ENCODE data around the gene PLD4.
"Not testable (repeated sequence)": the region's sequence is repeated elsewhere in the genome, so short reads cannot be mapped to it uniquely, and the experiment has no call there.

PLD4 gene

DNA sequence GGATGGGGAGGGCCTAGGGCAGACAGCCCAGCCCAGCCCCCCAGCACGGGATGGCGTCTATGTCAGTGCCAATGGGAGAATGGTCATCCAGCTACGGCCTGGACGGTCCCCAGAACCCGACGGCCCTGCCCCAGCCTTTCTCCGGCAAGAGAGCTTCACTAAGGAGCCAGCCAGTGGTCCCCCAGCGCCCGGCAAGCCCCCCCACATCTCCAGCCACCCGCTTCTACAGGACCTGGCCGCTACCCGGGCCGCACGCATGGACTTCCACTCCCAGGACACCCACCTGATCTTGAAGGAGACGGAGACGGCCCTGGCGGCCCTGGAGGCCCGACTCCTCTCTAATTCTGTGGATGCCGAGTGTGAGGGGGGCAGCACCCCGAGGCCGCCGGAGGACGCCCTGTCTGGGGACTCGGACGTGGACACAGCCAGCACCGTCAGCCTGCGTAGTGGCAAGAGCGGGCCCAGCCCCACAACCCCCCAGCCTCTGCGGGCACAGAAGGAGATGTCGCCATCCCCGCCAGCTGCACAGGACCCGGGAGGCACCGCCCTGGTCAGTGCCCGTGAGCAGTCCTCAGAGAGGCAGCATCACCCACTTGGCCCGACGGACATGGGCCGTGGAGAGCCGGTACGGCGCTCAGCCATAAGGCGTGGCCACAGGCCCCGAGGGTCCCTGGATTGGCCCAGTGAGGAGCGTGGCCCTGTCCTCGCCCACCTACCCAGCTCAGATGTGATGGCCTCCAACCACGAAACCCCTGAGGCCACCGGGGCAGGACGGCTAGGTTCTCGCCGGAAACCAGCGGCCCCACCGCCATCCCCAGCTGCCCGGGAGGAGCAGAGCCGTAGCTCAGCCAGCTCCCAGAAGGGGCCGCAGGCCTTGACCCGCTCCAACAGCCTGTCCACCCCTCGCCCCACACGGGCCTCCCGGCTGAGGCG, 37.7 kb upstream of the PLD4 start:
- peak in 1 of 5 donors; percentile 13 for DNase-seq

DNA sequence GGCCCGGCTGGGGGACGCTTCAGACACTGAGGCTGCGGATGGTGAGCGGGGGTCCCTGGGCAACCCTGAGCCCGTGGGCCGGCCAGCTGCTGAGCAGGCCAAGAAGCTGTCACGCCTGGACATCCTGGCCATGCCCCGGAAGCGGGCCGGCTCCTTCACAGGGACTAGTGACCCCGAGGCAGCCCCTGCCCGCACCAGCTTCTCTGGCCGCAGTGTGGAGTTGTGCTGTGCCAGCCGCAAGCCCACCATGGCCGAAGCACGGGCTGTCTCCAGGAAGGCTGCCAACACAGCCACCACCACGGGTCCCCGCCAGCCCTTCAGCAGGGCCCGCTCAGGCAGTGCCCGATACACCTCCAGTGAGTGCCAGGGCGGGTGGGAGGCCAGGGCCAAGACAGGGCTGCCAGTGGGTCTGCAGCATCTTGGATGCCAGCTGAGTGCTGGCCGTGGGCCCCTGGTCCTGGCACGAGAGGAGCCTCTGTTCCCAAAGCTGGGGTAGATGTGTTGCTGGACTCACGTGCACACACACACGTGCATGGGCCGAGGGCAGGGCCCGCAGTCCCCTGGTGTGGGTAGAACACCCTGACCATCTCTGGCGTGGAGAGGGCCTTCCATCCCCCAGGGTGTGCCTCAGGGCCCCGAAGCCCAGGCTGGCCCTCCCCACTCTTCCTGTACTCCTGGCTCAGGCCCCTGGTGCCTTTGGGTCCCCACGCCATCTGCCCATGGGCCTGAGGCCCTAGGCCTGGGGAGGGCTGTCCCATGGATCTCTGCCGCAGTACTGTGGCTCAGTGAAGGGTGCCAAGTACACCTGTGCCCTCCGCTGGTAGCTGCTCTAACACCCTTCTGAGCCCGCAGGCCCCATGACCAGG, 36.8 kb upstream of the PLD4 start:
- peak in 2 of 5 donors; percentile 1 to 9 for DNase-seq

DNA sequence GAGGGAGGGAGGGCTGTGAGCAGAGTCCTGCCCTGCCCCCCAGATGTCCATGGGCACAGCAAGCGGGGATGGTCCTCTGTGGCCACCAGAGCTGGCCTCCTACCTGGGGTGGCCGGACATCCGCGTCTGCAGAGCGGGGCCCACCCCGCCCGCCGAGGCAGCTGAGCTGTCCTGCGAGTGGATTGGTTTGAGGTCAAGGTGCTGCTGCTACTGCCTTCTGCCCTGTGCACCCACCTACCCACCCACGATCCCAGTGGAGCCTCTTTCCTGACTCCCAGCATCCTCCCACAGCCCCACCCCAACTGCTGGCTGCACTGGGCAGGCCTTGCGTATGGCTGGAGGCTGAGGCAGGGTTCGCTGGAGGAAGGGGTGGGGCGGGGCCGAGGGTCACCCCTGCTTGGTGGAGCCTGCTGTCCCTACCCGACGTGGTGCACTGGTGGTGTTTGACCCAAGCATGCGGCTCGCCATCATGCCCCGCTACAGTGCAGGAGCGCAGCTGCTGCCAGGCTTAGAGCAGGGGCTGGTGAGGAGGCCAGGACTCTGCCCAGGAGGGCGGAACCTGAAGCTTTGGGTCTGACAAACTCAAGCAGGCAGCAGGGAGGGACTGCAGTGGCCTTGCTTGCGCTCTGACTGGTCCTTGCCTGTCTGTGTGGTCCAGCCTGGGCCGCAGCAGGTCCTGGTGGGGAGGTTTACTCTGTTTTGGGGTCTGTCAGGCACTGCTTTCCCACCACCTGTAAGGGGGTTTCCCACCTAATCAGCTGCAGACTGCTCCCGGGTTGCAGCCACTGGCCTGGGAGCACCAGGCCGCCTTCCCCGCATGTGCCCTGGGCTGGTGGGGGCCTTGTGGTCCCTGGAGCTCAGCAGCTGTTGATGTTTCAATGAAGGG, 35.9 kb upstream of the PLD4 start:
- peak in 2 of 5 donors; percentile 1 to 12 for DNase-seq

DNA sequence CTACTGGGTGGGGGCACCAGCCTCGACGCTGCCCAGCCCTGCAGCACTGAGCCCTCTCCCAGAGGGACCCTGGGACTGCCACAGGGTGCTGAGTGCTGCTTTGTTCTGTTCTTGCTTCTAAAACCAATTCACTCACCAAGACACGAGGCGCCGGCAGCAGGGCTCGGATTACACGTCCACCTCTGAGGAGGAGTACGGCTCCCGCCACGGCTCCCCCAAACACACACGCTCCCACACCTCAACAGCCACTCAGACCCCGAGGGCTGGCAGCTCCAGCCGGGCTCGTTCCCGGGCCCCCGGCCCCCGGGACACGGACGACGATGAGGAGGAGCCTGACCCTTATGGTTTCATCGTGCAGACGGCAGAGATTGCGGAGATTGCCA, 35.3 kb upstream of the PLD4 start:
- no peak for DNase-seq

DNA sequence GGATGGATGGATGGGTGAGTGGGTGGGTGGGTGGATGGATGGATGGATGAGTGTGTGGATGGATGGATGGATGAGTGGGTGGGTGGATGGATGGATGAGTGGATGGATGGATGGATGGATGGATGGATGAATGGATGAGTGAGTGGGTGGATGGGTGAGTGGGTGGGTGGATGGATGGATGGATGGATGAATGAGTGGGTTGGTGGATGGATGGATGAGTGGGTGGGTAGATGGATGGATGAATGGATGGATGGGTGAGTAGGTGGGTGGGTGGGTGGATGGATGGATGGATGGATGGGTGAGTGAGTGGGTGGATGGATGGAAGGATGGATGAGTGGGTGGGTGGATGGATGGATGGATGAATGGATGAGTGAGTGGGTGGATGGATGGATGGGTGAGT, 34.4 kb upstream of the PLD4 start:
- DNase-seq, result not testable (repeated sequence)

DNA sequence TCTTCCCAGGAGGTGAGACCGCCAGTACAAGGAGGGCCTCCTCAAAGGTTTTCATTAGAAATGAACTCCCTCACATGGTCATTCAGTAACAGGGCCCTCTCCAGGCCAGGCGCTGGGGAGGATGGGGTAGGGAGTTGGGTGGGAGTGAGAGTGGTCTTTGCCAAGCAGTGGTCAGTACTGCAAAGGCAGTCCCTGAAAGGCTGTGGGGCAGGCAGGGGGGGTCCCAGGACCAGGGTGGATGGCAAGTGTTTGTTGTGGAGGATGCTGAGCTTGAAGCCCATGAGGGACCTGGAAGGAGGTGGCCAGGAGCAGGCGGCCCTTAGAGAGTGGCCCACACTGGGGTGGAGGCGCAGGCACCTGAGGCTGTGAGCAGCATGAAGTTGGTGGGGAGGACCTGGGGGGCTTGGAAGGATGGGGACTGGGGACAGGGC, 33.5 kb upstream of the PLD4 start:
- DNase-seq, result no peak

DNA sequence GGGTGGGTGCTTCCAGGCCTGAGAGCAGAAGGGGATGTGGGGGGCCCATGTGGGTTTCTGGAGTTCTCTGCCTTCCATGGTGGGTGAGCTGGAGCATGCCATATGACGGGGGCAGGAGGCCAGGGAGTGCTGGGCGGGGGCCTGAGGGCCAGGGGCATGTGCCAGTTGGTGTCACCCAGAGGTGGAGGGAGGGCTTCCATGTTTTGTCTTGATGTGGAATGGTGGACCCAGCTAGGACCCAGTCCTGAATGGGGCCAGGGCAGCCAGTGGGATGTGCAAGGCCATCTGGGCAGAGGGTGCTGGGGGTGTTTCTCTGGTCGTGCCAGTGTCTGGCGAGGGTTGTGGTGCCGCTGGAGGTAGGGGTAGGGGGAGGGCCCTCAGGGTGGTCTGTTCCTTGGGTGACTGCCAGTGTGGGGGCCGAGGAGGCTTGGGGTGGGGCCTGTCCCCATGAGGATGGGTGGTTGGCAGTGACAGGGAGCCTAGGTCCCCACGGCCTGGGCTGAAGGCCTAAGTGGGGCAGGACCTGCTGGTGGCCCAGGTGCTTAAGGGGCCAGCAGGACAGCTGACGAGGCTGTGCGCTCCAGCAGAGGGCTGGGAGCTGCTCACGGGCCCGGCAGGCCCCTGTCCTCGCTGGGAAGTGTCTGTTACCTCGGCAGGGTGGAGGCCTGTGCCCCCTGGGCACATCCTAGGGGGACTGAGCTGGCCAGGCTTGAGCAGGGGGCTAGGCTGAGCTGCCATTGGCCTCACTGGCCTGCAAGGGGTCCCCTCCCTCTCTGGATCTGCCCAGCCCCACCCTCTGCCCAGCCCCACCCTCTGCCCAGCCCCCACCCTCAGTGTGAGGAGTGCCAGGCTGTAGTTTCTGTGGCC, 32.8 kb upstream of the PLD4 start:
- DNase-seq, result no peak

DNA sequence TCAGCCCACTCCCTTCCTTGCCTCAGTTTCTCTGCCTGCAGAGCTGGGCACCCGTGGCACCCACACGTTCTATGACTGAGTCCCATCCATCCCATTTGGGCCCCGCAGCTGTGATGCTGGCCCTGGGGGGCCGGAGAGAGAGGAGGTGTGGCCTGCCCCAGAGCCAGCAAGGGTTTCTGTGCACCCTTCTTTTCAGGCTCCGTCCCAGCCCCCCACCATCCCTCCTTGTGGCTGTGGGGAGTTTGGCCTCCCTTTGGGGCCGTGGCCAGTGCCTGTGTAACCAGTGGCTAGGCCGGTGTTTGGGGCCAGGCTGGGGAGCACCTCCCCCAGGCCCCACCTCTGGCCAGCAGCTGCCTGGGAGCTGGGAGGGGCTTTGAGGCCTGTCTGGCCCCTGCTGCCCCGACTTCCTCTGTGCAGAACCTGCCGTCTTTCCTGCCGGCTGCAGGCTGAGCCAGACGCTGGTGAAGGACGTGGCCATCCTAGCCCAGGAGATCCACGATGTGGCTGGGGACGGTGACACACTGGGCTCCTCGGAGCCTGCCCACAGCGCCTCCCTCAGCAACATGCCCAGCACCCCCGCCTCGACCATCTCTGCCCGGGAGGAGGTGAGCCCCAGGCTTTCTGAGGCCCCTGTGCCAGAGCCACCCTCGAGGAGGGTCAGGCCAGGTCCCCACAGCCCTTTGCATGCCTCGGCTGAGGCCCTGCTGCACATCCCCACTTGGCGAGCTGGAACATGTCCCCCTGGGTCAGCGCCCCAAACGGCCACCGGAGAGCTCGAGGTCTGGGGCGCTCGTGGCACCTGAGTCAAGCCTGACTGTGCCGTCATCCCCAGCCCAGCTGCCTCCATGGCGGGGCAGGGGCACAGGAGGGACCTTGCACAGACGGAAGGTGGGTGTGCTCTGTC, 31.9 kb upstream of the PLD4 start:
- peak in 1 of 5 donors; percentile 1 for DNase-seq

DNA sequence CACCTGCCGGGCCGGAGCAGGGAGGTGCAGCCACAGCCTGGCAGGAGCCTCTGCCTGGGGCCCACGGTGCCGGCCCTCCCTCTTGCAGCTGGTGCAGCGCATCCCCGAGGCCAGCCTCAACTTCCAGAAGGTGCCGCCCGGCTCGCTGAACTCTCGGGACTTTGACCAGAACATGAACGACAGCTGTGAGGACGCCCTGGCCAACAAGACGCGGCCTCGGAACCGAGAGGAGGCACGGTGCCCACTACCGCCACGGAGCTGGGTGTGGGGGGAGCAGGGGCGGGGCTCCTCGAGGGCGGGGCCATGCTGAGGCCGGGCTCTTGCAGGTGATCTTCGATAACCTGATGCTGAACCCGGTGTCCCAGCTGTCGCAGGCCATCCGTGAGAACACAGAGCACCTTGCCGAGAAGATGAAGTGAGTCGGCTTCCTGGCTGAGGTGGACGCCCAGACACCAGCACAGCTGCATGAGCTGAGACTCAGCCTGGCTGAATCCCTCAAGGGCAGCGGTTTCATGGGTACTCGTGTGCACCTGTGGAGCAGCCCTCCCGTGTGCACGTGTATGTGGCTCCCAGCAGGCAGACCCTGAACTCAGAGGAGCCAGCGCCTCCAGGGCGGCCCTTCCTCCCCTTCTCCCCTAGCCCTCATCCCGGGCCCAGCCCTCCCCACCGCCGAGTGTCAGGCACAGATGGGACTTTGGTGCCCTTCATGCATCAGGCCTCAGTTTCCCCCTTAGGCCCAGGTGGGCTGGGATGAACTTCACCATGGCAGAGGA, 31.1 kb upstream of the PLD4 start:
- DNase-seq, result peak in 1 of 5 donors; percentile 11

DNA sequence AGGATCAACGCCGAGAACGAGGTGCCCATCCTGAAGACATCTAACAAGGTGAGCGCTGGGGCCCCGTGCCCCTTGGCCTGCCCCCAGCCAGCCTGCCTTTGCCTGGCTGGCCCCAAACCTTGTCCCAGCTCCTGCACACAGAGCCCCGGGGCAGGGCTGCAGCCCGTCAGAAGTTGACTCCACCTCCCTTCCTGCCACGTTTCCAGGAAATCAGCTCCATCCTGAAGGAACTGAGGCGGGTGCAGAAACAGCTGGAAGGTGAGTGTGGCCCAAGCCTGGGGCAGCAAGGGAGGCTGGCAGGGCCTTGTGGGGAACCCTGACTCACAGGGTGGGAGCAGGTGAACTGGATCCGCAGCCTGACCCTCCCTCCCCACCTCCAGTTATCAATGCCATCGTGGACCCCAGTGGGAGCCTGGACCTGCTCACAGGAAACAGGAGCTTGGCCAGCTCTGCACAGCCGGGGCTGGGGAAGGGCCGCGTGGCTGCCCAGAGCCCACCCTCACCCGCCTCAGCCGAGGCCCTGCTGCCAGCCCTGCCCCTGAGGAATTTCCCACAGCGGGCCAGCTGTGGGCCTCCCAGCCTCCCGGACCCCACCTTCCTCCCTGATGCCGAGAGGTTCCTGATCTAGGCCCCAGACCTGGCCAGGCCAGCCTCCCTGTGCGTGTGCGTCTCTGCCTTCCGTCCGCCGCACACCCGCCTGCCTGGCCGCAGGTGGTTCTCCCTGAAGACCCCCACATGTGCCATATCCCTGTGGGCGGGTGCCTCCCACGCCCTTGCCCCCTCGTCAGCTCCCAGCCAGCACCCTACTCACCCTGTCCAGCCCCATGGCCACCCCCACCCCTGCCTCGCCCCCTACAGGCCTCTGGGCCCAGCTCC, 30.1 kb upstream of the PLD4 start:
- no peak for DNase-seq

DNA sequence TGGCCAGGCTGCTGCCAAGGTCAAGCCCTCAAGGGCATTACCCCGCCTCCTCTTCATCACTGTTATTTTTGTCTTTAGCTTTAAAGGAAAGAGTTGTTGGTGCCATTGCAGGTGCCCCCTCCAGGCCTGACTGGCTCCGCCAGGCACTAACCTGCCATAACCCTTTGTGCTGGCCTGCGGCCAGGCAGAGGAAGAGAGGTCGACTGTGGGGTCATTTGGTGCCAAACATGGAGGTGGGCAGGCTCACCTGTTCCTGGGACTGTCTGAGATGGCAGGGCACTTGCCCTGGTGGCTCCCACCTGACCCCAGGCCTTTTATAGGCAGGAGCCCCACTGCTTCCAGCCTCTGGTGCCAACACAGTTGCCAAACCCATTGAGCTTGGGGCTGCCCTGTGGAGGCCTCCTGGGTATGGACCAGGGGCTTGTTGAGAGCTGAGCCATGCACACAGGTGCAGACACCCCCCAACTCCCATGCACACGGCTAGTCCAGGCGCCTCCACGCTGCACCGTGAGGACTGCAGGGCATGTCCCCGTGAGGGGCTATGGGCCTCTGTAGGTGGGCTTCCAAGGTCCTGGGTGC, 29.4 kb upstream of the PLD4 start:
- no peak for DNase-seq

DNA sequence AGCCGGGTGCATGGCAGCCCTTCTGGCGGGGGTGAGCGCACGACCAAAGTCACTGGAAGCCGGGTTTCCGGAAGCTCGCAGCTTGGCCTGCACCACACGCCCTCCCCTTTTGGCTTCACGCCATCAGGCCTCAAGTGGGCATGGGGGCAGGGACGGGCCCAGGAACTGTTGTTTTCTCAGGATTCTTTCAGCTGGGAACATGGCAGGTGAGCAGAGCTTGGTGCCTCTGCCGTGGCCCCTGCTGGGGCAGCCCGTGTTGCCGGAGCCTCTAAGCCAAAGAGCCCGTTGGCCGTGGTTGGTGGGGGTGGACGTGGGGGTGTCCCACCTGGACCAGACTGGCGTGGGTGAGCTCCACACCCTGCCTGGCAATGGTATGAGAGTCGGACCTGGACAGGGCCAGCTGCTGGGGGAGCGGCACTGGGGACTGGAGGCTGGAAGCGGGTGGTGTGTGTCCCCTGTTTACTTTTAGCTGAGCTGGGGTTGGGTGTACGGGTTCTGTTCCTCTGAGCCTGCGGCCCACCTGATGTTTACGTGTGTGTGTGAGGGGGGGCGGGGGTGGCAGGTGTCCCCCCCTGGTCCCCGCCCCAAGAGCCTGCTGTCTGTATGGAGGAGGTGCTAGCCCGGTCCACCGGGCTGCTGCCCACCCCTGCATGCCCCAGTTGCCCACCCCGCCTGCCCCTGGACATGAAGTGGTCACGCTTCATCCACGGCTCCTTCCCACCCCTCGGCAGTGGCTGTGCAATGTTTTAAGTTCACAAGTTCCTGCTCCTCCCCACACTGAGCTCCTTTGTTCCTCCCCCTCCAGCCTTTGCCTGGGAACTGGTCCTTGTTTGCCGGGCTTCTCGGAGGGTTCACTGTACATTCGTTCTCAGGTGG, 28.7 kb upstream of the PLD4 start:
- no peak for DNase-seq

DNA sequence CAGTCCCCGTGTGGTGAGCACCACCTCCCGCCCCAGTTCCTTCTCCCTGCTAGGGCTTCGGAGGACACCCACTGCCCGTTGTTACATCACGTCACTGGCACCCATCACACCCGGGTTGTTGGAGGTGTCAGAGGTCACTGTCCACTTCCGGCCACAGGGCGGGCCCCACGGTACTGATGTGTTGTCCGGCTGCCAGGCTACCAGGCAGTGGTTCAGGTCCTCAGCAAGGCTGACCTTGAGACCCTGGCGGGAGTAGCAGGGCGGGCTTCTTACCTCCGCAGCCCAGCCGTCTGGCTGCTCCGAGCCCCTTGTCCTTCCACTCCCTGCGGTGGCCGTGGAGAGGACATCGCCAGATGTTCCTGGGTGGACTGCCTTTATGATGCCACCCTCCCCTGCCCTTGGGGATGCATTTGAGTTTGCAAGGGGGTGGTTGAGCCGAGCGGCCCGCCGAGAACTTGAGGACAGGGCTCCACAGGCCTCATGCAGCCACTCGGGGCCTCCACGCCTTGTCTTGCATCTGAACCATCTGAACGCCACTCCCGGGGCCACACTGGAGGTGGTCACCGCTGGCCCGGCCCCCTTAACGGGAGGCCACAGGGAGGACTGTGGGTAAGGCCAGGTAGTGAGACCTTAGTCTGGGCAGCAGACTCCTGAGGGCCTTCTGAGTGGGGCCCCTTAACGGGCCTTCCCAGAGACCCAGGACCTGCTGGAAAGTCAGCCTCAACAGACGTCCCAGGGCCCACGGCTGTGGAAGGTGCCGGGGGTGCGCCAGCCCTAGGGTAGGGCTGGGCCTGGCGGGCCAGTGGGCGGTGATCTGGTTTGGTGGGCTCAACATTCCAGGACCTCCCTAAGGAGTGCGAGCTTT, 27.1 kb upstream of the PLD4 start:
- no peak for DNase-seq

DNA sequence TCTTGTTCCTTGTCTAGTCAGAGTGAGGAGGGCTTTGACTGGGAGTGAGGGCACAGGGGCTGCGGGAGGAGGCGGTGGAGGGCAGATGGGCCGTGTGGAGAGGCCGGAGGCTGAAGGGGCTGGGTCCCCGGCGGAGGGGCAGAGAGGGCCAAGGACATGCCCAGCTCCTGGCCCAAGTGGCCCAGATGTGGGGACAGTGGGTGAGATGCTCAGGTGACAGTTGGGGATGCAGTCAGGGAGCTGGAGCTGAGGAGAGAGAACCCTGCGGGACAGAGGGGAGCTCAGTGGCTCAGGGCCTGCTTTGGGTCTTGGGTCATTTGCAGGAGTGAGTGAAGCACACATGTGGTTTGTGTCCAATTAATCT, 26.5 kb upstream of the PLD4 start:
- DNase-seq, result no peak

DNA sequence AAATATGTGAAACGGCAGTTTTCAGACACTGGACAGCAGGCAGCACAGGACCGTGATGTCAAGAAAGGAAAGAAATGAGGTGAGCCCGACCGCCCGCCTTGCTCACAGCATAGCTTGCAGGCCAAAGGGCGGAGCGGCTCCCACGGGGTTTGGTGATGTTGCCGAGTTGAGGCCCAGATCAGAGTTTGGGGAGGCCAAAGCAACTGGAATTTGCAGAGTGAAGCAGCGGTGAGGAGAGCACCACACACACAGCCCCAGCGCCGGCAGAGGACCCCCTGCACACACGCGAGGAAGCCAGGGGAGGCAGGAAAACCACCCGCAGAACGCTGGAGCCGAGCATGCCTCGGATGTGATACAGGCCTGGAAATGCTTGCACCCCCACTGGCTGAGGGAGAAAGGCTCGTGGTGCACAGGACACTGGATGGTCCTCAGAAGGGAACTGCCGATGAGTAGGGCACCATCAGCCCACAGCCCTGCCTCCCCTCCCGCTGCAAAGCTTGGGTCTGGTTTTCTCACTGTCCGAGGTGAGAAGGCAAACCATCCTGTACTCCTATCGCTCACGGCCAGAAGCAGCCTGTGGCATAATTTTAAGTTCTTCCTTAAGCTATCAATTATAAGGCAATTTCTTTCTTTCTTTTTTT, 25.7 kb upstream of the PLD4 start:
- no peak for DNase-seq

DNA sequence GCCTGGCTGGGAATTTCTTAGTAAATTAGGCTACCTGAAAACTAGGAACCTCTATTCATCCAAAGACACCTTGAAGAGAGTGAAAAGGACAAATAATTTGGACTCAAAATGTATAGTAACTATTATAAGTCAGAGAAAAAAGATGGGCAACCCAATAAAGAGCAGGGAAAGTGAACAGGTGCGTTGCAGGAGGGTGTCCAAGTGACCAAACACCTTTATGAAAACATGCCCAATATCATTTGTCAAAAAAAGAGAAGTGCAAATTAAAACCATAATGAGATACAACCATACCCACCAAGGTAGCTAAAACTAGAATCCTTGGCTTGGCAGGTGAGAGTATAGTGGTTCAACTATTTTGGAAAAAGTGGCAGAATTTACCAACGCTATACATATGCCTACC, 24.9 kb upstream of the PLD4 start:
- no peak for DNase-seq

Measured in T-helper 1 cell (primary cell).